Measurements from ENCODE around the gene HEYL. TPM values are rescaled to one million over a fixed set of nuclear protein-coding genes. Genes with fewer than 3 reads are reported as not detected.

HEYL gene
- total and polyA plus RNA-seq, 9 of the 15 experiments (the other 6 are each of a cell fraction or from before 2014, with no cell fraction given) = 0.13 to 0.89 (median 0.25) TPM

DNA sequence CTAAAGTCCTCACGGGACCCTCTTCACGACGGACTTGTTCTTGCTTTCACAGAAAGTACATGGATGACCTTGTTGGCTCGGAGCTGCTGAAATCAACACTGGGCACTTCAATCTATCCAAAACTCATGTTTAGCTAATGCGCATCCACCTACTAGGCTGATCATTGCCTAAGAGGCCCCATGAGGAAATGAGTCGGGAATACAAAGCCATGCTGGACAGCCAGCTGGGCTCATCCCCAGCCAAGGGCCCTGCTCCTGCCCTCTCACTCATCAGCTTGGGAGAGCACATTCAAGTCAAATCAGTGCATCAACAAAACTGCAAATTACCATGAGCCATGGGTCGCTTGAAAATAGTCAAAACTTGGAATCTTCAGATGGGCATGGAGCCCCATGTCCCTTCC lies 14.8 kb upstream of the HEYL start:
- in situ Hi-C loops (cut with MboI) = no loop called here
- H3K9me1 ChIP-seq (ENCODE audit: control insufficient read depth, insufficient read depth, low read length) = no peaks in the 10 kb centered on the region
- ChIA-PET POLR2A (interaction anchor here (1.0 to 1.5 kb wide), 2 partner anchors 13 to 82 kb away, joined by 3 read pairs; no protein-coding TSS in a partner anchor), CTCF (ENCODE audit: low intra/inter-chr PET ratio) (interaction anchor here (1.1 to 4.1 kb wide), 3 partner anchors 15 to 66 kb away, joined by 3 to 37 read pairs (median 9); partner anchors contain the start of gene HEYL)
- peaks cover 3 to 22% of the 10 kb centered on the region in 2 experiments; a peak in 4 of 5 replicates for H3K27me3 ChIP-seq (ENCODE audit: control insufficient read depth in 2 of 2, insufficient read depth in 2 of 2, low read length in 2 of 2)
- 40% methylated on average over 7 of the region's 7 CpGs for WGBS (ENCODE audit: insufficient coverage, low coverage, missing lambda C conversion rate)
- H2AFZ ChIP-seq (ENCODE audit: low read depth, low read length) = no peak overlapping the region
- ATAC-seq = no peak
- no peak for DNase-seq (ENCODE audit: extremely low read depth in 1 of 4, low spot score in 3 of 4)
- H3K9ac ChIP-seq (ENCODE audit: insufficient read depth in 1 of 2, low read depth in 2 of 2, low read length in 2 of 2) = no peak overlapping the region
- TF ChIP-seq ZNF436 (CRISPR knock-in tag; IDR thresholded peaks at IDR 0.05) = no peak
- H3K4me1 ChIP-seq (replicated peaks in 1 of 2; ENCODE audit: control insufficient read depth in 2 of 2, insufficient read depth in 2 of 2, low read length in 2 of 2) = peaks cover 7% of the 10 kb centered on the region in 2 experiments; a peak in 2 of 5 replicates
- no peak overlapping the region for H3K4me2 ChIP-seq (ENCODE audit: insufficient read depth, low read length)
- H3K79me2 ChIP-seq (ENCODE audit: control insufficient read depth, insufficient read depth, low read length) = no peaks in the 10 kb centered on the region
- H3K27ac ChIP-seq (ENCODE audit: extremely low read depth, low read depth, low read length) = no peak overlapping the region
- H3K36me3 ChIP-seq (ENCODE audit: control insufficient read depth, insufficient read depth, low read length) = no peaks in the 10 kb centered on the region
- FAIRE-seq = no peak
- no peak overlapping the region for H3K4me3 ChIP-seq
- no peaks in the 10 kb centered on the region for H3K9me3 ChIP-seq (replicated peaks; ENCODE audit: control insufficient read depth, insufficient read depth, low read depth, low read length)
- no peaks in the 10 kb centered on the region for H4K20me1 ChIP-seq (replicated peaks; ENCODE audit: control insufficient read depth, insufficient read depth, low read length)
- intact Hi-C loops (cut with micrococcal nuclease) = no loop called here
- no TSS peak for BruUV-seq (replicated peaks)

- Histone ChIP-seq H3K79me2 (ENCODE audit: control insufficient read depth, insufficient read depth, low read length) (no peaks in the 10 kb centered on the region), H3K4me3 (no peak overlapping the region), H3K36me3 (ENCODE audit: control insufficient read depth, insufficient read depth, low read length) (no peaks in the 10 kb centered on the region), H3K27me3 (ENCODE audit: control insufficient read depth in 2 of 2, insufficient read depth in 2 of 2, low read length in 2 of 2) (peaks cover 3 to 18% of the 10 kb centered on the region in 2 experiments; a peak in 4 of 5 replicates), H3K27ac (ENCODE audit: extremely low read depth, low read depth, low read length) (no peak overlapping the region), H3K9me3 (replicated peaks; ENCODE audit: control insufficient read depth, insufficient read depth, low read depth, low read length) (no peaks in the 10 kb centered on the region), H4K20me1 (replicated peaks; ENCODE audit: control insufficient read depth, insufficient read depth, low read length) (no peaks in the 10 kb centered on the region), H2AFZ (ENCODE audit: low read depth, low read length) (no peak overlapping the region), H3K9me1 (ENCODE audit: control insufficient read depth, insufficient read depth, low read length) (no peaks in the 10 kb centered on the region), H3K4me1 (replicated peaks in 1 of 2; ENCODE audit: control insufficient read depth in 2 of 2, insufficient read depth in 2 of 2, low read length in 2 of 2) (peaks cover 7% of the 10 kb centered on the region in 2 experiments; a peak in 2 of 5 replicates), H3K9ac (ENCODE audit: insufficient read depth in 1 of 2, low read depth in 2 of 2, low read length in 2 of 2) (no peak overlapping the region), H3K4me2 (ENCODE audit: insufficient read depth, low read length) (no peak overlapping the region)
- WGBS (ENCODE audit: insufficient coverage, low coverage, missing lambda C conversion rate) = 3% methylated on average over 8 of the region's 8 CpGs
- intact Hi-C loops (cut with micrococcal nuclease) = loop anchor here (1.0 kb wide), 1 partner anchor 47 kb away; no protein-coding TSS in a partner anchor
- DNase-seq (ENCODE audit: extremely low read depth in 1 of 4, low spot score in 3 of 4) (peak; percentile 73 to 87 (median 76)), ATAC-seq (peak; percentile 81), FAIRE-seq (peak; percentile 91)
- BruUV-seq (replicated peaks) = no TSS peak
- CTCF ChIA-PET (ENCODE audit: low intra/inter-chr PET ratio) = interaction anchor here (0.5 to 4.1 kb wide), 8 partner anchors 9 to 69 kb away, joined by 3 to 37 read pairs (median 3); partner anchors contain the start of gene HEYL
- in situ Hi-C loops (cut with MboI) = no loop called here
- POLR2A ChIA-PET = interaction anchor here (1.0 to 1.5 kb wide), 2 partner anchors 12 to 81 kb away, joined by 3 read pairs; no protein-coding TSS in a partner anchor
- TF ChIP-seq, protein P1, sequence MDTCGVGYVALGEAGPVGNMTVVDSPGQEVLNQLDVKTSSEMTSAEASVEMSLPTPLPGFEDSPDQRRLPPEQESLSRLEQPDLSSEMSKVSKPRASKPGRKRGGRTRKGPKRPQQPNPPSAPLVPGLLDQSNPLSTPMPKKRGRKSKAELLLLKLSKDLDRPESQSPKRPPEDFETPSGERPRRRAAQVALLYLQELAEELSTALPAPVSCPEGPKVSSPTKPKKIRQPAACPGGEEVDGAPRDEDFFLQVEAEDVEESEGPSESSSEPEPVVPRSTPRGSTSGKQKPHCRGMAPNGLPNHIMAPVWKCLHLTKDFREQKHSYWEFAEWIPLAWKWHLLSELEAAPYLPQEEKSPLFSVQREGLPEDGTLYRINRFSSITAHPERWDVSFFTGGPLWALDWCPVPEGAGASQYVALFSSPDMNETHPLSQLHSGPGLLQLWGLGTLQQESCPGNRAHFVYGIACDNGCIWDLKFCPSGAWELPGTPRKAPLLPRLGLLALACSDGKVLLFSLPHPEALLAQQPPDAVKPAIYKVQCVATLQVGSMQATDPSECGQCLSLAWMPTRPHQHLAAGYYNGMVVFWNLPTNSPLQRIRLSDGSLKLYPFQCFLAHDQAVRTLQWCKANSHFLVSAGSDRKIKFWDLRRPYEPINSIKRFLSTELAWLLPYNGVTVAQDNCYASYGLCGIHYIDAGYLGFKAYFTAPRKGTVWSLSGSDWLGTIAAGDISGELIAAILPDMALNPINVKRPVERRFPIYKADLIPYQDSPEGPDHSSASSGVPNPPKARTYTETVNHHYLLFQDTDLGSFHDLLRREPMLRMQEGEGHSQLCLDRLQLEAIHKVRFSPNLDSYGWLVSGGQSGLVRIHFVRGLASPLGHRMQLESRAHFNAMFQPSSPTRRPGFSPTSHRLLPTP (IDR thresholded peaks at IDR 0.05; ENCODE audit: borderline replicate concordance, extremely low read depth, insufficient read length) = no peak
- TF ChIP-seq, protein P2, sequence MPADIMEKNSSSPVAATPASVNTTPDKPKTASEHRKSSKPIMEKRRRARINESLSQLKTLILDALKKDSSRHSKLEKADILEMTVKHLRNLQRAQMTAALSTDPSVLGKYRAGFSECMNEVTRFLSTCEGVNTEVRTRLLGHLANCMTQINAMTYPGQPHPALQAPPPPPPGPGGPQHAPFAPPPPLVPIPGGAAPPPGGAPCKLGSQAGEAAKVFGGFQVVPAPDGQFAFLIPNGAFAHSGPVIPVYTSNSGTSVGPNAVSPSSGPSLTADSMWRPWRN (IDR thresholded peaks at IDR 0.05; ENCODE audit: low read depth) = no peak
- no peak for TF ChIP-seq GATAD2B (IDR thresholded peaks at IDR 0.05; ENCODE audit: borderline replicate concordance)
- TF ChIP-seq MLLT1 (IDR thresholded peaks at IDR 0.05) = no peak
- no peak for TF ChIP-seq PURB (CRISPR knock-in tag; IDR thresholded peaks at IDR 0.05; ENCODE audit: low read depth)
- no peak for TF ChIP-seq NR4A1 (CRISPR knock-in tag; IDR thresholded peaks at IDR 0.05)
- no peak for TF ChIP-seq NR4A1 (tag; IDR thresholded peaks at IDR 0.05)
- TF ChIP-seq MTA2 (IDR thresholded peaks at IDR 0.05; ENCODE audit: low read depth) = no peak
- TF ChIP-seq CHD2 (IDR thresholded peaks at IDR 0.05; ENCODE audit: low read depth, low read length) = no peak
These were observed 14.1 kb upstream of the HEYL start for GRCh38 chr1:39653546-39654031.

Data from K562 (cell line).